Cardiac fibroblast (primary cell): ENCODE data around the gene HDX.
A peak's percentile ranks its signal among the peaks of the same experiment; 100 is the strongest.

Source experiments
- DNase-seq, 2 donors: peaks; one replicate each; pipeline versions ENCODE4 v3.0.0 to v3.0.0-alpha.2; 2010; ENCODE audit warnings: low read depth in 2 of 2
- H3K4me3 ChIP-seq, 2 donors: replicated peaks in 1 of 2; 1 replicate in 1 of 2; 2 replicates in 1 of 2; pipeline ENCODE4 v1.5.1; 2011; ENCODE audit warnings: low read depth in 2 of 2, low read length in 2 of 2, mild to moderate bottlenecking in 2 of 2, moderate library complexity in 1 of 2
- CTCF ChIP-seq: IDR thresholded peaks from one replicate; pipeline ENCODE4 v1.5.1; 2011; ENCODE audit warnings: low read depth, mild to moderate bottlenecking, low read length, inconsistent platforms

HDX gene

GRCh38 chrX:84415140-84415539 is 87.1 kb downstream of the HDX start:
- DNase-seq, result no peak
- no peak overlapping the region for H3K4me3 ChIP-seq
- TF ChIP-seq CTCF, result no peak

- peak in 1 of 2 donors; percentile 6 for DNase-seq
- H3K4me3 ChIP-seq, result no peak overlapping the region
- no peak for TF ChIP-seq CTCF
Observed at GRCh38 chrX:84363663-84364062, 138.6 kb downstream of the HDX start.

GRCh38 chrX:84363051-84363450 is 139.2 kb downstream of the HDX start:
- DNase-seq, result peak; percentile 10 to 43
- no peak for TF ChIP-seq CTCF
- H3K4me3 ChIP-seq, result no peak overlapping the region

- no peak overlapping the region for H3K4me3 ChIP-seq
- TF ChIP-seq CTCF, result no peak
- DNase-seq, result peak; percentile 25 to 49
Observed at GRCh38 chrX:84362184-84362838, 139.9 kb downstream of the HDX start.

- DNase-seq, result no peak
- no peak for TF ChIP-seq CTCF
- H3K4me3 ChIP-seq, result no peak overlapping the region
Observed at GRCh38 chrX:84358271-84358670, 144.0 kb downstream of the HDX start.

GRCh38 chrX:84357296-84357695 is 145.0 kb downstream of the HDX start:
- no peak for DNase-seq
- no peak for TF ChIP-seq CTCF
- no peak overlapping the region for H3K4me3 ChIP-seq

- no peak for TF ChIP-seq CTCF
- DNase-seq, result peak in 1 of 2 donors; percentile 16
- H3K4me3 ChIP-seq, result no peak overlapping the region
Observed at GRCh38 chrX:84340968-84341367, 161.3 kb downstream of the HDX start.
